Ishikawa (cell line): ENCODE measurements around the gene METTL21A.

Source experiments
- CEBPB ChIP-seq: IDR thresholded peaks from 2 replicates; pipeline ENCODE4 v1.6.1; 2012
- CREB1 ChIP-seq: IDR thresholded peaks from 2 replicates; pipeline ENCODE4 v1.6.1; 2012; ENCODE audit warnings: low read depth
- EGR1 ChIP-seq: IDR thresholded peaks from 2 replicates; pipeline ENCODE4 v1.6.1; 2012
- EP300 ChIP-seq: IDR thresholded peaks from 2 replicates; pipeline ENCODE4 v1.6.1; 2012; ENCODE audit warnings: borderline replicate concordance
- FOXM1 ChIP-seq: IDR thresholded peaks from 2 replicates; pipeline ENCODE4 v1.6.1; 2012; ENCODE audit warnings: low read depth, borderline replicate concordance
- NFIC ChIP-seq: IDR thresholded peaks from 2 replicates; pipeline ENCODE4 v1.6.1; 2012
- RAD21 ChIP-seq: IDR thresholded peaks from 2 replicates; pipeline ENCODE4 v1.6.1; 2012; ENCODE audit warnings: low read depth
- TAF1 ChIP-seq: IDR thresholded peaks from 2 replicates; pipeline ENCODE4 v1.6.1; 2012; ENCODE audit warnings: low read depth, mild to moderate bottlenecking
- TCF12 ChIP-seq: IDR thresholded peaks from 2 replicates; pipeline ENCODE4 v1.6.1; 2012; ENCODE audit warnings: low read depth
- TEAD4 ChIP-seq: IDR thresholded peaks from 2 replicates; pipeline ENCODE4 v1.6.1; 2012
- YY1 ChIP-seq: IDR thresholded peaks from 2 replicates; pipeline ENCODE4 v1.6.1; 2012; ENCODE audit warnings: low read depth
- ZBTB7A ChIP-seq: IDR thresholded peaks from 2 replicates; pipeline ENCODE4 v1.6.1; 2012; ENCODE audit warnings: low read depth
- TF ChIP-seq, protein P1 (sequence below): IDR thresholded peaks from 2 replicates; pipeline ENCODE4 v1.6.1; 2012; ENCODE audit warnings: low read depth, mild to moderate bottlenecking
- TF ChIP-seq, protein P2 (sequence below): IDR thresholded peaks from 2 replicates; pipeline ENCODE4 v1.6.1; 2012
- TF ChIP-seq, protein P3 (sequence below): IDR thresholded peaks from 2 replicates; pipeline ENCODE4 v1.6.1; 2012

The METTL21A gene

DNA sequence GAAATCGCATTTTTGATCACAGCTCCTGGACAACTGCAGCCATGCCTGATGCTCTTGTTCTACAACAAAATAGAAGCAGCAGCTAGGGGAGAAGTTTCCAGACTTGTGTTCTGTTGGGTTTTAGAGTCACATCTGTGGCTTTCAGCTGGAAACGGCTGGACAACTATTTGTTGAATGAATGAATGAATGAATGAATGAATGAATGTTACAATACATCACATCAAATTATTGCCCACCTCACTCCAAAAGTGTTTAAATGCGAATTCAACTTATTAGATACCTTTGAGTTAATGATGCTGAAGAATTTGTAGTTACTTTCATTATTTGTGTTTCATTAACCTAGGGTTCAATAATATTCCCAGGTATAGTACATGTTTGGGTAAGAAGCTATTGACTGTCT is 8.5 kb upstream of the METTL21A start:
- TF ChIP-seq, protein P1, sequence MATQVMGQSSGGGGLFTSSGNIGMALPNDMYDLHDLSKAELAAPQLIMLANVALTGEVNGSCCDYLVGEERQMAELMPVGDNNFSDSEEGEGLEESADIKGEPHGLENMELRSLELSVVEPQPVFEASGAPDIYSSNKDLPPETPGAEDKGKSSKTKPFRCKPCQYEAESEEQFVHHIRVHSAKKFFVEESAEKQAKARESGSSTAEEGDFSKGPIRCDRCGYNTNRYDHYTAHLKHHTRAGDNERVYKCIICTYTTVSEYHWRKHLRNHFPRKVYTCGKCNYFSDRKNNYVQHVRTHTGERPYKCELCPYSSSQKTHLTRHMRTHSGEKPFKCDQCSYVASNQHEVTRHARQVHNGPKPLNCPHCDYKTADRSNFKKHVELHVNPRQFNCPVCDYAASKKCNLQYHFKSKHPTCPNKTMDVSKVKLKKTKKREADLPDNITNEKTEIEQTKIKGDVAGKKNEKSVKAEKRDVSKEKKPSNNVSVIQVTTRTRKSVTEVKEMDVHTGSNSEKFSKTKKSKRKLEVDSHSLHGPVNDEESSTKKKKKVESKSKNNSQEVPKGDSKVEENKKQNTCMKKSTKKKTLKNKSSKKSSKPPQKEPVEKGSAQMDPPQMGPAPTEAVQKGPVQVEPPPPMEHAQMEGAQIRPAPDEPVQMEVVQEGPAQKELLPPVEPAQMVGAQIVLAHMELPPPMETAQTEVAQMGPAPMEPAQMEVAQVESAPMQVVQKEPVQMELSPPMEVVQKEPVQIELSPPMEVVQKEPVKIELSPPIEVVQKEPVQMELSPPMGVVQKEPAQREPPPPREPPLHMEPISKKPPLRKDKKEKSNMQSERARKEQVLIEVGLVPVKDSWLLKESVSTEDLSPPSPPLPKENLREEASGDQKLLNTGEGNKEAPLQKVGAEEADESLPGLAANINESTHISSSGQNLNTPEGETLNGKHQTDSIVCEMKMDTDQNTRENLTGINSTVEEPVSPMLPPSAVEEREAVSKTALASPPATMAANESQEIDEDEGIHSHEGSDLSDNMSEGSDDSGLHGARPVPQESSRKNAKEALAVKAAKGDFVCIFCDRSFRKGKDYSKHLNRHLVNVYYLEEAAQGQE = no peak
- TF ChIP-seq, protein P2, sequence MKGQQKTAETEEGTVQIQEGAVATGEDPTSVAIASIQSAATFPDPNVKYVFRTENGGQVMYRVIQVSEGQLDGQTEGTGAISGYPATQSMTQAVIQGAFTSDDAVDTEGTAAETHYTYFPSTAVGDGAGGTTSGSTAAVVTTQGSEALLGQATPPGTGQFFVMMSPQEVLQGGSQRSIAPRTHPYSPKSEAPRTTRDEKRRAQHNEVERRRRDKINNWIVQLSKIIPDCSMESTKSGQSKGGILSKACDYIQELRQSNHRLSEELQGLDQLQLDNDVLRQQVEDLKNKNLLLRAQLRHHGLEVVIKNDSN = no peak

DNA sequence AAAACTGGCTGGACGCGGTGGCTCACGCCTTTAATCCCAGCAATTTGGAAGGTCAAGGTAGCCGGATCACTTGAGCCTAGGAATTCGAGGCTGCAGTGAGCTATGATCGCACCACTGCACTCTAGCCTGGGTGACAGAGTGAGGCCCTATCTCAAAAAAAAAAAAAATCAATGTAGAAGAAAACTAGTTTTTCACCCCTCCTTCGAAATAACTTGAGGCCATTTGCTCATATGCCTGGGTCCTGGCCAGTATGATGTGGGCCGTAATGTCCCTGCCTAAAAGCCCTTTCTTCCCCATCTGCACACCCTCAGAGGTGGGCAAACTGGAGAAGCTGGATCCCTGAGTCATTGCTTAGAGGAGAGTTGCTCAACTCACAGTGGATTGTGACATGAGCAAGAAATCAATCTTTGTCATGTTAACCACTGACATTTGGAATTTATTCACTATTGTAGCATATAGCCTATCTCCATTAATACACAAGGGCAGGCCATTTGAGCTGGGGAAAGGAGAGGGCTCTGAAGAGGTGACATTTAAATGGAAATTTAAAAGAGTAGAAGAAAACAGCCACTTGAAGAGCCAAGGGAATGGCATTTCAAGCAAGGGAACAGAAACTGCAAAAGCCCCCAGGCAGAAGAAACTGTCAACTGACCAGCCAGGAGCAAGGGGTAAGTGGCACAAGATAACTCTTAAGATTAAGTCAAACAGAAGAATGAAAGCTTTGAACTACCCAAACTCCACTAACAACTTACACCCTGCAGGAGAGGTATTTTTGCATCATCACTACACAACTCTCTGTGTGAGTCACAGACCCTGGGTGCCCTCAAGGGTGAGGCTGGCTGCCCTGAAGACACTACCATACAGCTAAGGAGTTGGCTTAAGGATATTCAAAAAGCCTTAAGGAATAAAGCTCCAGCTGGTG is 7.6 kb upstream of the METTL21A start:
- TF ChIP-seq TCF12 (peak; percentile 87), EP300 (peak; percentile 84), RAD21 (0 out of 2 replicates have a peak, but pooled peaks have one; percentile 6), ZBTB7A (no peak; the same call in 1 of the 2 replicates), CREB1 (no peak), FOXM1 (peak; percentile 74), NFIC (peak; percentile 65), TEAD4 (peak; percentile 78), EGR1 (no peak), TAF1 (no peak), CEBPB (peak; percentile 100), YY1 (0 out of 2 replicates have a peak, but pooled peaks have one; percentile 33)
- TF ChIP-seq, protein P1 = no peak
- TF ChIP-seq, protein P3, sequence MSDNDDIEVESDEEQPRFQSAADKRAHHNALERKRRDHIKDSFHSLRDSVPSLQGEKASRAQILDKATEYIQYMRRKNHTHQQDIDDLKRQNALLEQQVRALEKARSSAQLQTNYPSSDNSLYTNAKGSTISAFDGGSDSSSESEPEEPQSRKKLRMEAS = peak; percentile 73
- TF ChIP-seq, protein P2 = peak; percentile 32; the same call in 1 of the 2 replicates

DNA sequence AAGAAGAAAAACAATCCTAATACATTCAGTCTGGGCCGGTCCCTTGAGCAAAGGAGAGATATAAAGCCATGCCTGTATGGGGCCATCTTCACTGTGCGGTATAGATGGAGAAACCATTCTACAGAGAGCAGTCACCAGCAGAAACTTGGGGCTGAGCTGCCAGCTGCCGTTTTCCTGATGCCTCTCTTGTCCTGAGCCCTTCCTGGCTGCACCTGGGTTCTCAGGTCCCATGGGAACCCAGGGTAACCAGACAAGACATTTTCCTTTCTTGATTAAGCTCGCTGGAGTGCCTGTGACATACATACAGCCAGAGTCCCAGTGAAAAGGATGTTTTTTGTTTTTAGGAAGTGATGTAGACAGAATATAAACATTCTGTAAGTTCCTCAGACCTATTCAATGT is 5.3 kb upstream of the METTL21A start:
- no peak for TF ChIP-seq TCF12
- TF ChIP-seq TEAD4 = no peak

DNA sequence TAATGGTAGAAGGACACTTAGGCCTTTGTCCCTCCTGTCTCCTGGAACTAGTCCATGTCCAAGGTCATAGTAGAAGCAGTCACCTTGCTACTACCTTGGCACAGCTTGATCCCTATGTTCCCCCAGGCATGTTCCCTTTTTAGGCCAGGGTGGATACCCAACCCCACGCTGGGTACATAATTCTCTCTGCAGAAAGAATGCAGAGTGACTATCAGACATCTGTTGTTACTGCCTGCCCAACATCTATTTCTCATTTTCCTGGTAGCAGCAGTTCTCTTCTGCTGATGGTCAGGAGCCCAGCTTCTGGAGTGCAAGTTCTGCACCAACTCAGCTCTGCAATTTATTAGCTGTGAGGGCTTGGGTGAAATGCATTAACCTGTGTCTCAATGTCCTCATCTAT is 4.4 kb upstream of the METTL21A start:
- TF ChIP-seq, protein P3 = no peak
- no peak for TF ChIP-seq EP300
- no peak for TF ChIP-seq TEAD4
- no peak for TF ChIP-seq TAF1
- TF ChIP-seq CREB1 = no peak
- no peak for TF ChIP-seq NFIC
- no peak for TF ChIP-seq RAD21
- no peak for TF ChIP-seq EGR1
- TF ChIP-seq, protein P1 = no peak
- no peak for TF ChIP-seq YY1
- TF ChIP-seq CEBPB = no peak
- TF ChIP-seq, protein P2 = no peak
- TF ChIP-seq FOXM1 = no peak
- TF ChIP-seq ZBTB7A = no peak
- TF ChIP-seq TCF12 = no peak
